Keratinocyte (primary cell): ENCODE results near the gene SMC3. TPM values are rescaled to one million over a fixed set of nuclear protein-coding genes. Genes with fewer than 3 reads are reported as not detected.

Experiments used
- DNase-seq: peaks from one replicate; pipeline ENCODE4 v3.0.0-alpha.2; 2011; ENCODE audit warnings: low read depth, missing footprints, low spot score
- FAIRE-seq: peaks from 2 replicates; lab custom pipeline; 2011; peaks lifted over from hg19 to GRCh38; lab: Jason Lieb, UNC
- H2AFZ ChIP-seq: 2 replicates; pipeline ENCODE4 v1.6.0; 2012; ENCODE audit warnings: low read length, control low read depth, inconsistent platforms; ENCODE audit not compliant: control insufficient read depth
- H3K27ac ChIP-seq: 2 replicates; pipeline ENCODE4 v1.5.1; 2011; ENCODE audit warnings: low read length; ENCODE audit not compliant: control insufficient read depth, insufficient read depth
- H3K27me3 ChIP-seq: 3 replicates; pipeline ENCODE4 v1.6.0; 2011; ENCODE audit warnings: low read length; ENCODE audit not compliant: control insufficient read depth, insufficient read depth; ENCODE audit errors: extremely low read depth
- H3K36me3 ChIP-seq, 2 experiments: 2 replicates in 1 of 2; 3 replicates in 1 of 2; pipeline ENCODE4 v1.5.1; 2011; ENCODE audit warnings: low read length in 2 of 2, mild to moderate bottlenecking in 1 of 2; ENCODE audit not compliant: control insufficient read depth in 2 of 2, insufficient read depth in 2 of 2; ENCODE audit errors: extremely low read depth in 1 of 2
- H3K4me1 ChIP-seq: 3 replicates; pipeline ENCODE4 v1.5.1; 2011; ENCODE audit warnings: low read length; ENCODE audit not compliant: control insufficient read depth, insufficient read depth; ENCODE audit errors: extremely low read depth
- H3K4me2 ChIP-seq: 3 replicates; pipeline ENCODE4 v1.6.0; 2011; ENCODE audit warnings: low read depth, low read length; ENCODE audit not compliant: control insufficient read depth, insufficient read depth; ENCODE audit errors: extremely low read depth
- H3K4me3 ChIP-seq, 3 experiments: fragments of 200-600 bp in 1 of 3; sonication (generic) in 1 of 3; 2 replicates in 2 of 3; 3 replicates in 1 of 3; pipeline ENCODE4 v1.5.1; 2011 to 2016; ENCODE audit warnings: low read length in 3 of 3, mild to moderate bottlenecking in 3 of 3, control low read depth in 2 of 3, inconsistent platforms in 1 of 3, low read depth in 1 of 3, mixed read lengths in 1 of 3, mixed run types in 1 of 3, moderate library complexity in 1 of 3; ENCODE audit not compliant: control insufficient read depth in 2 of 3, insufficient read depth in 2 of 3; ENCODE audit errors: extremely low read depth in 1 of 3
- H3K79me2 ChIP-seq: 2 replicates; pipeline ENCODE4 v1.6.0; 2012; ENCODE audit warnings: low read length; ENCODE audit not compliant: control insufficient read depth, insufficient read depth
- H3K9ac ChIP-seq: 3 replicates; pipeline ENCODE4 v1.6.0; 2011; ENCODE audit warnings: low read length; ENCODE audit not compliant: control insufficient read depth, insufficient read depth; ENCODE audit errors: extremely low read depth
- H3K9me1 ChIP-seq: 3 replicates; pipeline ENCODE4 v1.6.0; 2011; ENCODE audit warnings: low read length; ENCODE audit not compliant: control insufficient read depth, insufficient read depth; ENCODE audit errors: extremely low read depth
- H3K9me3 ChIP-seq: 2 replicates; pipeline ENCODE4 v1.5.1; 2012; ENCODE audit warnings: low read depth, low read length; ENCODE audit not compliant: control insufficient read depth
- H4K20me1 ChIP-seq: 3 replicates; pipeline ENCODE4 v1.6.0; 2011; ENCODE audit warnings: low read length; ENCODE audit not compliant: control insufficient read depth, insufficient read depth; ENCODE audit errors: extremely low read depth
- CTCF ChIP-seq, 3 experiments: IDR thresholded peaks in 1 of 3; conservative IDR thresholded peaks in 1 of 3; optimal IDR thresholded peaks in 1 of 3; 2 replicates in 2 of 3; 3 replicates in 1 of 3; pipeline versions ENCODE3 to v1.5.1; 2011; ENCODE audit warnings: low read length in 3 of 3, mild to moderate bottlenecking in 3 of 3, moderate library complexity in 2 of 3, control low read depth in 1 of 3, inconsistent platforms in 1 of 3; ENCODE audit not compliant: insufficient read depth in 2 of 3; ENCODE audit errors: extremely low read depth in 1 of 3
- EZH2 ChIP-seq: IDR thresholded peaks from one replicate; pipeline ENCODE4 v1.6.1; 2012; ENCODE audit warnings: inconsistent platforms, mild to moderate bottlenecking, low read length, moderate library complexity
- dilution Hi-C: fragments of 300-500 bp; cut with MboI; formaldehyde crosslinking; loops from one replicate; pipeline ENCODE4 v1.7.0; 2020; ENCODE audit warnings: low sequenced_read_pairs; ENCODE audit not compliant: extremely low pct_ligation_motif_present
- polyA plus RNA-seq, 5 experiments: library from polyadenylated mRNA; depleted of rRNA in 3 of 5; stranded (reverse) in 3 of 5; stranded (forward) in 1 of 5; unstranded in 1 of 5; fragments of >200 nt; gene quantifications; 1 replicate in 1 of 5; 2 replicates in 3 of 5; 3 replicates in 1 of 5; pipeline versions ENCODE4 v1.2.1 to v1.2.3, GENCODE V29; 2011 to 2012; ENCODE audit warnings: missing spikeins in 2 of 5, low read depth in 1 of 5, low replicate concordance in 1 of 5

SMC3 gene
- polyA plus RNA-seq, 1 donor (not counting 4 experiments of a cell fraction or from before 2014, with no cell fraction given) = 16.3 TPM

GRCh38 chr10:110544958-110545537 is 22.4 kb upstream of the SMC3 start:
- no peak overlapping the region for H3K9ac ChIP-seq
- H3K36me3 ChIP-seq = no peaks in the 10 kb centered on the region
- H3K9me3 ChIP-seq = no peaks in the 10 kb centered on the region
- H3K4me2 ChIP-seq = no peak overlapping the region
- TF ChIP-seq CTCF (optimal IDR thresholded peaks at IDR 0.05 in 1 of 3, IDR thresholded peaks at IDR 0.05 in 1 of 3, conservative IDR thresholded peaks at IDR 0.05 in 1 of 3; ENCODE audit: extremely low read depth in 1 of 3, insufficient read depth in 2 of 3, low read length in 3 of 3) = no peak
- TF ChIP-seq EZH2 = no peak
- no peak overlapping the region for H3K27ac ChIP-seq
- DNase-seq (no peak), FAIRE-seq (no peak)
- H4K20me1 ChIP-seq = no peaks in the 10 kb centered on the region
- no peaks in the 10 kb centered on the region for H3K9me1 ChIP-seq
- H3K4me1 ChIP-seq = no peaks in the 10 kb centered on the region
- H3K27me3 ChIP-seq = no peaks in the 10 kb centered on the region
- H2AFZ ChIP-seq = no peak overlapping the region
- dilution Hi-C loops = no loop called here
- H3K79me2 ChIP-seq = no peaks in the 10 kb centered on the region
- H3K4me3 ChIP-seq = no peak overlapping the region

GRCh38 chr10:110546077-110546476 is 21.4 kb upstream of the SMC3 start:
- H3K27ac ChIP-seq = no peak overlapping the region
- DNase-seq = no peak

More at GRCh38 chr10:110546077-110546476, 21.4 kb upstream of the SMC3 start:
- H3K36me3 ChIP-seq = no peaks in the 10 kb centered on the region
- H3K9ac ChIP-seq = no peak overlapping the region
- H3K27me3 ChIP-seq = no peaks in the 10 kb centered on the region
- H3K9me3 ChIP-seq = no peaks in the 10 kb centered on the region
- no peak overlapping the region for H2AFZ ChIP-seq
- no peak for FAIRE-seq
- H3K4me3 ChIP-seq = no peak overlapping the region
- dilution Hi-C loops = no loop called here
- no peak overlapping the region for H3K4me2 ChIP-seq
- H3K4me1 ChIP-seq = no peaks in the 10 kb centered on the region
- no peaks in the 10 kb centered on the region for H3K79me2 ChIP-seq
- H4K20me1 ChIP-seq = no peaks in the 10 kb centered on the region
- TF ChIP-seq CTCF (optimal IDR thresholded peaks at IDR 0.05 in 1 of 3, IDR thresholded peaks at IDR 0.05 in 1 of 3, conservative IDR thresholded peaks at IDR 0.05 in 1 of 3; ENCODE audit: extremely low read depth in 1 of 3, insufficient read depth in 2 of 3, low read length in 3 of 3) (no peak), EZH2 (no peak)
- H3K9me1 ChIP-seq = no peaks in the 10 kb centered on the region
